HUES64 (cell line): Measurements from ENCODE around the gene TRIM50.
"Not testable (repeated sequence)": the region's sequence is repeated elsewhere in the genome, so short reads cannot be mapped to it uniquely, and the experiment has no call there.

Experiments
- H3K27ac ChIP-seq: 2 replicates; pipeline ENCODE4 v1.7.0; 2013; ENCODE audit warnings: low read depth, low read length, inconsistent platforms
- H3K27me3 ChIP-seq: 2 replicates; pipeline ENCODE4 v1.6.1; 2013; ENCODE audit warnings: mild to moderate bottlenecking, low read length; ENCODE audit not compliant: insufficient read depth
- H3K36me3 ChIP-seq: 2 replicates; pipeline ENCODE4 v1.6.1; 2013; ENCODE audit warnings: mild to moderate bottlenecking, low read length; ENCODE audit not compliant: insufficient read depth
- H3K4me1 ChIP-seq: 2 replicates; pipeline ENCODE4 v1.6.1; 2013; ENCODE audit warnings: mild to moderate bottlenecking, low read length, moderate library complexity; ENCODE audit not compliant: insufficient read depth
- H3K4me3 ChIP-seq: 2 replicates; pipeline ENCODE4 v1.5.1; 2013; ENCODE audit warnings: mild to moderate bottlenecking, low read length, moderate library complexity
- H3K9ac ChIP-seq: 2 replicates; pipeline ENCODE4 v1.6.1; 2013; ENCODE audit warnings: mild to moderate bottlenecking, low read depth, low read length
- H3K9me3 ChIP-seq: 2 replicates; pipeline ENCODE4 v1.6.1; 2013; ENCODE audit warnings: low read depth, low read length; ENCODE audit not compliant: insufficient read depth
- WGBS: fragments of 150-250, 120-280 bp; methylation state at CpG from one replicate; pipeline ENCODE4 v1.1.7; 2013; ENCODE audit warnings: missing lambda C conversion rate; 5-methylcytosine and 5-hydroxymethylcytosine counted together

The TRIM50 gene

DNA sequence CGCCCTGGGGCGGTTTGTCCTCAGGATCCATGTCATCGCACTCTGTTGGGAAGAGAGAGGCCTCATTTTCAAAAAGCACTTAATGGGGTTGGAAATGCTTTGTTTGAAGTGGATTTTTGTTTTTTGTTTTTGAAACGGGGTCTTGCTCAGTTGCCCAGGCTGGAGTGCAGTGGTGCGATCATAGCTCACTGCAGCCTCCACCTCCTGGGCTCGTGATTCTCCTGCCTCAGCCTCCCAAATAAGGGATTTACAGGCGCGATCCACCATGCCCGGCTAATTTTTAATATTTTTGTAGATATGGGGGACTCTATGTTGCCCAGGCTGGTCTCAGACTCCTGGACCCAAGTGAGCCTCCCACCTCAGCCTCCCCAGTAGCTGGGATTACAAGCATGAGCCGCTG is 814 bp upstream of the TRIM50 start:
- H3K4me1 ChIP-seq, result peaks cover 9% of the 10 kb centered on the region; the same call in 1 of the 2 replicates
- WGBS, result 95% methylated on average over 10 of the region's 10 CpGs

DNA sequence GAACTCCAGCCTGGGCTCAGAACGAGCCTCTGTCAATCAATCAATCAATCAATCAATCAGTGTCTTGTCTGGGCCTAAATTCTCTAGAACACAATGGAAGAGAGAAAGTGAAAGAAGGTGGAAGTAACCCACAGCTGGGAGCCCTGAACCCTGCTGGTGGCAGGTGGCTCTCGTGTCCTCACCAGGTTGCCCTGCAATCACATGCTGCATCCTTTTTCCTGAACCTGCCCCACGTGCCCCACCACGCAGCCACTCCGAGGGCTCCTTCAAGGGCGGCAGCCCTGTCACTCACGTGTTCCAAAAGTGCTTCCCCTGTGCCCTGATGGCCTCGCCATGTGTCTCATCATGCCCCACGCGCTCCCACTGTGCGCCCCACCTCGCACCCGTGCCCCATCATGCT is 433 bp downstream of the TRIM50 start:
- not testable (repeated sequence) for H3K27ac ChIP-seq

More for the DNA sequence above, 814 bp upstream of the TRIM50 start:
- Histone ChIP-seq H3K4me3 (no peak overlapping the region), H3K9me3 (no peaks in the 10 kb centered on the region), H3K36me3 (no peaks in the 10 kb centered on the region), H3K9ac (no peak overlapping the region), H3K27ac (no peak overlapping the region), H3K27me3 (no peaks in the 10 kb centered on the region)

DNA sequence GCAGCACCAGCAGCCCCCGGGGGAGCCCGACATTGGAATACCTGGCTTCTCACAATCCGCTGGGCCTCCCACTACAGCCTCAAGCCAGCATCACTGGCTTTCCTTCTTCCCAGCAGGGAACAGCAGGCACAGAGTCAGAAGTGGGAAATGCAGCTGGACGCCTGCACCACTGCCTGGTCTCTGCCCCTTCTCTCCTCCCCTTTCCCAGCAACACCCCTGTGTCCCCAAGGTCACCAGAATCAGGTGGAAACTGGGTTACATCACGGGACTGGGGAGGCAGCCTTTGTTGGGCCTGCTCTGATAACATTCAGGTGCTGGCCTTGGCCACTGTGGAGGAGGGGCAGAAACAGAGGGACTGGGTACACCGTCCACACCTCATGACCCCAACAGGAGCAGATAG is 2.5 kb downstream of the TRIM50 start:
- H3K9me3 ChIP-seq, H3K4me1 ChIP-seq, H3K27ac ChIP-seq, H3K4me3 ChIP-seq, H3K9ac ChIP-seq, H3K36me3 ChIP-seq, H3K27me3 ChIP-seq: not testable (repeated sequence)
- 86% methylated on average over 5 of the region's 6 CpGs for WGBS

More for the DNA sequence above, 433 bp downstream of the TRIM50 start:
- not testable (repeated sequence) for H3K4me3 ChIP-seq, H3K4me1 ChIP-seq, H3K9ac ChIP-seq, H3K27me3 ChIP-seq, H3K9me3 ChIP-seq, H3K36me3 ChIP-seq
- 94% methylated on average over 10 of the region's 13 CpGs for WGBS

DNA sequence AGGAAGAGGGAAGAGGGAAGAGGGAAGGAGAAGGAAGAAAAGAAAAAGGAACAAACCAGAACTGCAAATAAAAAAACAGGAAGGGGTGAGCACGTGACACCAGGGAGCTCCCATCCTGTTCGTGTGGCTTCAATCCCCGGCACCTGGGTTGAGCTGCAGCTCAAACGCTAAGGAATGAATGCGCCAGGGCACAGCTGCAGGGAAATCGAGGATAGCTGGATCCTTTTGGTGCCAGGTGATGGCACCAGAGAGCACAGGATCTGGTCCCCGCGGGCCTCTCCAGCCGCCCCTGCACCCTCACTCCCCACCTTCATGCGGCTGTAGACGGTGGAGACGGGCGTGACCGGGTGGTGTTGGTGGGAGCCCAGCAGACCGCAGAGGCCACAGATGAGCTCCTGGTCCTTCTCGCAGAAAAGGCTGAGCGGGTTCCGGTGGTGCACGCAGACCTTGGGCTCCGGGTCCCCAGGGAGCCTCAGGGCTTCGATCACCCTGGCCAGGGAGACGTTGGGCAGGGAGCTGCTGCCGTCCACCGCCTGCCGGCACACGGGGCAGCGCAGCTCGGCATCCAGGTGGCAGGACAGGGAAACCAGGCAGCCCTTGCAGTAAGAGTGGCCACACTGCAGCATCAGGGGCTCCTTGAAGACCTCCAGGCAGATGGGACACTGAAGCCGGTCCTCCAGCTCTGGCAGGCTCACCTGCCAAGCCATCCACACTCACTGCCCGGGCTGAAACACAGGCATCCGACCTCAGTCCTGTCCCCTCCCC is 3.6 kb downstream of the TRIM50 start:
- H3K4me3 ChIP-seq, H3K9me3 ChIP-seq, H3K36me3 ChIP-seq, H3K9ac ChIP-seq, H3K27me3 ChIP-seq, H3K27ac ChIP-seq, H3K4me1 ChIP-seq: not testable (repeated sequence)
- WGBS, result 42% methylated on average over 24 of the region's 31 CpGs

DNA sequence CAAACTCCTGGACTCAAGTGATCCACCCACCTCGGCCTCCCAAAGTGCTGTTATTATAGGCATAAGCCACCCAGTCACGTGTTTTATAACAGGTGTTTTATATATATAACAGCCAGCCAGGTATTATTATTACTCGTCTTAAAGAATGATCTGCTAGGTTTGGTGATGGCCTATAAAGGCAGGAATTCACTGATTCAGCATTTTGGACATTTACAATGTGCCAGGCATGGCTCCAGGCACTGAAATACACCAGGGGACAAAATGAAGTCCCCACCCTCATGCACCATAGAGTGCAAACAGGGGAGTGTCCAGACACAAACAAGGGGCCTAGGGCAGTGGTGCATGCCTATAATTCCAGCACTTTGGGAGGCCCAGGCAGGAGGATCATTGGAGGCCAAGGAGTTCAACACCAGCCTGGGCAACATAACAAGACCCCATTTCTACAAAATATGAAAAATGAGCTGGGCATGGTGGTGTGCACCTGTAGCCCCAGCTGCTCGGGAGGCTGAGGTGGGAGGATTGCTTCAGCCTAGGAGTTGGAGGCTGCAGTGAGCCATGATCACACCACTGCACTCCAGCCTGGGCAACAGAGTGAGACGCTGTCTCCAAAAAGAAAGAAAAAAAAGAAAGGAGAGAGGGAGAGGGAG is 4.3 kb downstream of the TRIM50 start:
- not testable (repeated sequence) for H3K27me3 ChIP-seq, H3K4me1 ChIP-seq, H3K9ac ChIP-seq, H3K36me3 ChIP-seq, H3K27ac ChIP-seq, H3K9me3 ChIP-seq, H3K4me3 ChIP-seq
- 98% methylated on average over 2 of the region's 5 CpGs for WGBS

DNA sequence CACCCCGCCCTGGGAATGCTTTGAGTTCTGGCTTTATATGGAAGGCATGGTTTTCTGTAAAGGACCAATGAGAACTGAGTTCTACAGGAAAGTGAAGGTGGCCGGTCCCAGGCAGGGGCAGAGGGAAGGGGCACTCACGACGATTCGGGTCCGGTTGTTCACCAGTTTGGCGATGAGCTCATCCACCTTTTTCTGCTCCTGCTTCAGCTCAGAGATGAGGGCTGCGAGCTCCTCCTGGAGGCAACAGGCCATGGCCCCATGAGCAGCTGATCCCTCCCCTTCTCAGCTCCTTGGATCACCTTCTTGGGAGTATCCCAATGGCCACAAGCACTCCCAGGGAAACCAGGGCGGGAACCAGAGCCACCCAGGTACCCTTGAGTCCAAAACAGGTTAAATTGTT is 7.9 kb downstream of the TRIM50 start:
- not testable (repeated sequence) for H3K27me3 ChIP-seq, H3K9me3 ChIP-seq, H3K9ac ChIP-seq, H3K4me3 ChIP-seq, H3K36me3 ChIP-seq, H3K4me1 ChIP-seq, H3K27ac ChIP-seq
- 78% methylated on average over 9 of the region's 9 CpGs for WGBS

DNA sequence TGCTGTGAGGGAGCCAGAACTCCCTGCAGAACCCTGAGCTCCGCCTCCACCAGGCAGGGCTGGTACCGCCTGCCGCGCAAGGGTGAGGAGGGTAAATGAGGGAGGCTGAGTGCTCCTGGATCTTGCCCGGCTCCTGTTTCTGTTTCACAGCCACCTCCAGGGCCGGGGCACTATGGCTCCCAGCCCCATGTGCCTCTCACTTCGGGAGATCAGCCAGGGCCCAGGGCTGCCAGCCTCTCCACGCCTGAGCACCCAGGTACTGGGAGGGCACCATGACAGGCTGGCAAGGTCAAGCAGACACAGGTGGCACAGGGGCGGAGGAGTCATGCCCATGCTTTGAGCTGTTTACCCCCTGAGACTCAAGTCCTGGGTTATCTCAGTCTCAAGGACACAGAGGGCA is 8.3 kb downstream of the TRIM50 start:
- not testable (repeated sequence) for H3K9ac ChIP-seq, H3K9me3 ChIP-seq, H3K27me3 ChIP-seq, H3K4me1 ChIP-seq, H3K4me3 ChIP-seq, H3K36me3 ChIP-seq, H3K27ac ChIP-seq
- 89% methylated on average over 9 of the region's 9 CpGs for WGBS

DNA sequence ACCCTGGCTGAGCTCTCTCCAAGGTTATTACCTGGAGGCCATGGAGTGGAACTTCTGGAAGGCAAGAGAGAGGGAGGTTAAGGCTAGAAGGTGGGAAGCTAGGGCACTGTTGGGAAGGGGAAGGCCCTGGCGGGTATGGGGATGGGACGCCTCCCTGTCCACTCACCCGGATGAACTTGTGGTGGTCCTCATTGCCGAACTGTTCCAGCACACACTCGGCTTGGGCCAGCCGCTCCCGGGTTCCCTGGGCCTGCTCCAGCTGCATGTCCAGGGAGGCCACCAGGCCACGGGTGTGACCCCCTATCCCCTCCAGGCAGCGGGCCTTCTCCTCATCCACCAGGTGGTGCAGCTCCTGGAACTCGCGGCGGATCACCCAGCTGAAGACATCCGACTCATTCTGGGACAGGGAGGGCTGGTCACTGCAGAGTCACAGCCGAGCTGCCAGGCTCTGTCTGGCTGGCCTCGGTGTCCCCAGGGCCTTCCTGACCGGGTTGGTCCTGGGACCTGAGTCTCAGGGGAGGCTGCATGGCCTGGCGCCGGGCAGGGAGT is 9.2 kb downstream of the TRIM50 start:
- not testable (repeated sequence) for H3K27ac ChIP-seq, H3K9ac ChIP-seq, H3K36me3 ChIP-seq, H3K4me1 ChIP-seq, H3K9me3 ChIP-seq, H3K27me3 ChIP-seq, H3K4me3 ChIP-seq
- WGBS, result 77% methylated on average over 14 of the region's 18 CpGs

DNA sequence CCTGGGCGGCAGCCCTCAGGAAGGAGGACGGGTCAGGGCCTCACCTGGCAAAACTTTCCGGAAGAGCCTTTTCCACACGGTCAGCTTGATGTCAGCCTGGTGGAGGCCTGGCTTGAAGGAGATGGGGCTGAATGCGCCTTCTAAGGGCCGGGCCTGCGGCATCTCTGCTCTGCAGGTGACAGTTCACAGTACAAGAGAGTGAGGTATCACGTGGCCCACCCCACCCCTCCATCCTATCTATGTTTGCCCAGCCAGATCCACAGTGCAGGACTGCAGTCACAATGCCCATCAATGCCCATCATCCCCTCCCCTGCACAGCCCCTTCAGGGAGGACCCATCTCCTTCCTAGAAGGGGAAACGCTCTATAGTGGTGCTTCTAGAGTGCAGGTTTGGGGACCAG is 11.4 kb downstream of the TRIM50 start:
- 90% methylated on average over 9 of the region's 9 CpGs for WGBS
- Histone ChIP-seq H3K36me3 (no peaks in the 10 kb centered on the region), H3K27me3 (no peaks in the 10 kb centered on the region), H3K4me1 (no peaks in the 10 kb centered on the region), H3K4me3 (no peak overlapping the region), H3K9ac (no peak overlapping the region), H3K27ac (no peak overlapping the region), H3K9me3 (no peaks in the 10 kb centered on the region)

DNA sequence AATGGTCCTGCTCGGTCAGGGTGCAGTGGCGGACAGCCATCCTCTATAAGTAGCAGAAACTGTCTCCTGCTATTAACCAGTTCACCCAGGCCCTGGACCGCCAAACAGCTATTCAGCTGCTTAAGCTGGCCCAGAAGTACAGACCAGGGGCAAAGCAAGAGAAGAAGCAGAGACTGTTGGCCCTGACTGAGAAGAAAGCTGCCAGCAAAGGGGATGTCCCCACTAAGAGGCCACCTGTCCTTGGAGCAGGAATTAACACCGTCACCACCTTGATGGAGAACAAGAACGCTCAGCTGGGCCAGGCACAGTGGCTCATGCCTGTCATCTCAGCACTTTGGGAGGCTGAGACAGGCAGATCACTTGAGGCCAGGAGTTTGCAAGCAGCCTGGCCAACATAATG is 13.6 kb downstream of the TRIM50 start:
- Histone ChIP-seq H3K9ac (no peak overlapping the region), H3K36me3 (no peaks in the 10 kb centered on the region), H3K9me3 (no peaks in the 10 kb centered on the region), H3K27ac (no peak overlapping the region), H3K4me3 (no peak overlapping the region), H3K27me3 (no peaks in the 10 kb centered on the region), H3K4me1 (no peaks in the 10 kb centered on the region)
- WGBS, result 91% methylated on average over 5 of the region's 5 CpGs

DNA sequence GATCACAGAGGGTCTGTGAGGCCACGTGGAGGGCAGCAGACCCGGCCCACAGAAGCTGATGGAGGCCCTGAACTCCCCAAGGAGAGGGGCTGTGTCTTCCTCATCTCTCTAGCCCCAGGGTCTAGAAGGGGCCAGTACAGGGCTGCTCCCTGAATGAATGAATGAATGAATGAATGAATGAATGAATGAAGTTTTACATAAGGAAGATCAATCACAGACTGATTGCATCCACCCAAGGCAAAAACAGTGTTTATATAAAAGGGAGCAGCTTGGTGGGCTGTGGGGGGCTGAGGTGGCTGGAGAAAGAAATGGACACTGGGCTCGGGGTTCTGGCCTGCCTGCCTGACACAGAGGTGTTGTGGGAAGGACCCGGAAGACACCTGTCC is 14.4 kb downstream of the TRIM50 start:
- no peaks in the 10 kb centered on the region for H3K36me3 ChIP-seq
- H3K9ac ChIP-seq, result no peak overlapping the region
- 92% methylated on average over 4 of the region's 4 CpGs for WGBS
- no peaks in the 10 kb centered on the region for H3K9me3 ChIP-seq
- H3K4me3 ChIP-seq, result no peak overlapping the region
- H3K27ac ChIP-seq, result no peak overlapping the region
- H3K4me1 ChIP-seq, result no peaks in the 10 kb centered on the region
- no peaks in the 10 kb centered on the region for H3K27me3 ChIP-seq
